ENCODE results near the gene ASRGL1. TPM values are rescaled to one million over a fixed set of nuclear protein-coding genes. Genes with fewer than 3 reads are reported as not detected.

The ASRGL1 gene
- total and polyA plus RNA-seq, 2 of the 13 experiments (the other 11 are each of a cell fraction or from before 2014, with no cell fraction given): 50.8 to 97.5 TPM

GRCh38 chr11:62337303-62338181 is at the start of gene ASRGL1 (continued):
- peak; percentile 4; the same call in 1 of the 2 replicates for TF ChIP-seq ZNF280D (CRISPR knock-in tag; IDR thresholded peaks at IDR 0.05)
- no peak for TF ChIP-seq NR2F1 (CRISPR knock-in tag; IDR thresholded peaks at IDR 0.05)
- peak; percentile 79 for TF ChIP-seq POGK (CRISPR knock-in tag; conservative IDR thresholded peaks at IDR 0.05)
- peak; percentile 69; the same call in 1 of the 2 replicates for TF ChIP-seq SRY (CRISPR knock-in tag; IDR thresholded peaks at IDR 0.05)
- peak; percentile 77 for TF ChIP-seq ATF7-NPFF (CRISPR knock-in tag; IDR thresholded peaks at IDR 0.05; ENCODE audit: low read depth)
- TF ChIP-seq SIX4 (CRISPR knock-in tag; IDR thresholded peaks at IDR 0.05): no peak
- peak; percentile 59; the same call in 1 of the 2 replicates for TF ChIP-seq HOXA3 (CRISPR knock-in tag; IDR thresholded peaks at IDR 0.05)
- TF ChIP-seq ZNF7 (CRISPR knock-in tag; IDR thresholded peaks at IDR 0.05): no peak
- no peak for TF ChIP-seq ELF1 (CRISPR knock-in tag; IDR thresholded peaks at IDR 0.05)
- TF ChIP-seq PAX8 (CRISPR knock-in tag; IDR thresholded peaks at IDR 0.05; ENCODE audit: borderline replicate concordance): no peak
- no peak for TF ChIP-seq ZHX1 (CRISPR knock-in tag; IDR thresholded peaks at IDR 0.05; ENCODE audit: low read depth)
- TF ChIP-seq CENPT (CRISPR knock-in tag; IDR thresholded peaks at IDR 0.05; ENCODE audit: low read depth): 0 out of 2 replicates have a peak, but pooled peaks have one; percentile 72
- 0 out of 2 replicates have a peak, but pooled peaks have one; percentile 4 for TF ChIP-seq JUND (CRISPR knock-in tag; IDR thresholded peaks at IDR 0.05)
- no peak for TF ChIP-seq EED (CRISPR knock-in tag; IDR thresholded peaks at IDR 0.05)
- TF ChIP-seq ZSCAN20 (CRISPR knock-in tag; IDR thresholded peaks at IDR 0.05; ENCODE audit: borderline replicate concordance): peak; percentile 6; the same call in 1 of the 2 replicates
- TF ChIP-seq KLF12 (CRISPR knock-in tag; IDR thresholded peaks at IDR 0.05; ENCODE audit: borderline replicate concordance): 0 out of 2 replicates have a peak, but pooled peaks have one; percentile 21
- peak; percentile 83 for TF ChIP-seq MAX (IDR thresholded peaks at IDR 0.05)
- no peak for TF ChIP-seq ZNF614 (CRISPR knock-in tag; IDR thresholded peaks at IDR 0.05; ENCODE audit: borderline replicate concordance)
- 0 out of 2 replicates have a peak, but pooled peaks have one; percentile 59 for TF ChIP-seq ZNF678 (CRISPR knock-in tag; IDR thresholded peaks at IDR 0.05)
- TF ChIP-seq GFI1 (CRISPR knock-in tag; IDR thresholded peaks at IDR 0.05; ENCODE audit: borderline replicate concordance): peak; percentile 17; the same call in 1 of the 2 replicates
- TF ChIP-seq ZZZ3 (CRISPR knock-in tag; IDR thresholded peaks at IDR 0.05; ENCODE audit: borderline replicate concordance): no peak

All from HepG2 (cell line).